NCI-H748 treated with DMSO at 0.1 percent for 48 hours (cell line): ENCODE results near the gene CHKB.

Source experiments
- DNase-seq: peaks from one replicate; lab custom pipeline; 2025; lab: John Stamatoyannopoulos, UW

The CHKB gene

DNA sequence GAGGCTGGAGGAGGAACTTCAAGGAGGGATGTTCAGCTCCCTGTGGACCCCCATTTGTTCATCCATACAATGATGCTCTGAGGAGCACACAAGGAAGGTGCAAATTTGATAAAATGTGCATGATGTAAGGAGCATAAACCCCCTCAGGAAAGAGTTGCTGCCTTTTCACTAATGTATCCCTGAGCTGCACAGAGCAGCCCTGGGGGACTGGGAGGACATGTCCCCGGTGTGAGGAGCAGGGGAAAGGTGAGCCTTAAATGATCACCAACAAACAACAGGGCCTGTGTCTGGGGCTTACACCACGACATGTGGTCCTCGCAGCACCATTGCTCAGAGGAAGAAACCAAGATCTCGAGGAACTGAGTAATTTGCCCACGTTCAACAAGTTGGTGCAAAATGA lies 14.4 kb upstream of the CHKB start:
- DNase-seq: no peak

DNA sequence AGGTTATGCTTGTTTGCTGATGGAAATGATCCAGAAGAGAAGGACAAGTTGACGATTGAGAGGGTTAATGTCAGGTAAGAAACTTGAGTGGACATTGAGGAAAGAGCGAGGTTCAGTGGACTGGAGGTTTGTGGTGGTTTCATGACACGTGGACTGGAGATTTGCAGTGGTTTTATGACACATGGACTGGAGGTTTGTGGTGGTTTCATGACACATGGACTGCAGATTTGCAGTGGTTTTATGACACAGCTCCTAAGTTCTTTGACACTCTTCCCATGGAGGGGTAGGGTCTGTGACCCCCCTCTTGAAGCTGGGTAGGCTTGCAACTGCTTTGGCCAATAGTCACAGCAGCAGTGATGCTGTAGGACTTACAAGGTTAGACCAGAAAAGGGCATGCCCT lies 12.5 kb upstream of the CHKB start:
- DNase-seq: no peak

- DNase-seq: no peak
Measured at GRCh38 chr22:50587407-50587806, 4.8 kb upstream of the CHKB start.

DNA sequence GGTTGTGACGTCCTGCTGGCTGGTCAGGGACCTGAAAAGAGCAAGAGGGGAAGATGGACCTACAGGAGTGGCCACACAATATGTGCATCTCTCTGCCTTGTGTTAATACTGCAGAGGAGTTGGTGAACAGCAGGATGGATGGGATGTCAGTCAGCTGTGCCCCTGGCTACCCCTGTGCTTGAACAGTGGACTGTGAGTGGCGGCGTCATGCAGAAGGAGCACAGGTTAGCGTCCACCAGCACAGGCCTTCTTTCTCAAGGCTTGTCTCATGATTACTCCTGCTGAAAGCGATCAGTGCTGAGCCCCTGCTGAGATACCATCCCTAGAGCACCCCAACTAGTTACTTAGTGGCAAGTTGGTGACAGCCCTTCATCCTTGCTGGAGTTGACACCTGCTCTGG lies 3.8 kb upstream of the CHKB start:
- DNase-seq: no peak

DNA sequence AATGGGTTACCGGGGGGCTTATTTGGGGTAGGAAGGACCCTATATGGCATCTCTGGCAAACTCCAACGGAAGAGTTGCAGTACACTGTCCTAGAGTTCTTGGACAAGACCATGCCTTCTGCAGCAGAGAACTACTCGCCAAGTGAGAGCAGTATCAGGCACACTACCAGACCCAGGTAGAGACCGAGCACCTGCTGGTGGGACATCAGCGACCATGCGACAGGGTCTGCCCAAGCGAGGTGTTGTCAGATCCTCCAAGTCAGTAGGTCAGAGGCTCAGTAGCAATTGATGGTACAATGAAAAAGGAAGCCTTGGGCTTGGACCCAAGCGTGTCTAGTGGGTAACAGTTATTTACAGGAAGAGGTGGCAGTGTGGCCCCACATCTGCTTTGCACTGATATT lies 3.1 kb upstream of the CHKB start:
- no peak for DNase-seq

DNA sequence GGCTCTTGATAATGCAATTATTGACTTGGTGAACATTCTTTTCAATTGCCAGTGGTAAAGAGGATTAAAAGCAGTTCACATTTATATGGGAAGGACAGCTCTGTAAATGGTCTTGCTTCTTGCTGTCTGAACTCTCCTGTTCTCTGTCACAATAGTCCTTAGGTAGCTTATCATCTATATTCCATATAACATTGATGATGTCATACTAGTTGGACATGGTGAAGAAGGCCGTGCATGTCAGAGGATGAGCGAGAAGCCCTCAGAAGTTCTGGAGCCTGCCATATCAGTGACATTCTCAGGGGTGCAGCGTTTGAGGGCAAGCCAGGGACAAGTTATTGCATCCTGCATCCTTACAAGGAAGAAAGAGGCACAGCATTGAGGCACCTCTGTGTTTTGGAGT lies 2.6 kb upstream of the CHKB start:
- no peak for DNase-seq

- no peak for DNase-seq
Measured at GRCh38 chr22:50584106-50585096, 1.8 kb upstream of the CHKB start.

- DNase-seq: peak; percentile 40
Measured at GRCh38 chr22:50583294-50583861, 729 bp upstream of the CHKB start.

DNA sequence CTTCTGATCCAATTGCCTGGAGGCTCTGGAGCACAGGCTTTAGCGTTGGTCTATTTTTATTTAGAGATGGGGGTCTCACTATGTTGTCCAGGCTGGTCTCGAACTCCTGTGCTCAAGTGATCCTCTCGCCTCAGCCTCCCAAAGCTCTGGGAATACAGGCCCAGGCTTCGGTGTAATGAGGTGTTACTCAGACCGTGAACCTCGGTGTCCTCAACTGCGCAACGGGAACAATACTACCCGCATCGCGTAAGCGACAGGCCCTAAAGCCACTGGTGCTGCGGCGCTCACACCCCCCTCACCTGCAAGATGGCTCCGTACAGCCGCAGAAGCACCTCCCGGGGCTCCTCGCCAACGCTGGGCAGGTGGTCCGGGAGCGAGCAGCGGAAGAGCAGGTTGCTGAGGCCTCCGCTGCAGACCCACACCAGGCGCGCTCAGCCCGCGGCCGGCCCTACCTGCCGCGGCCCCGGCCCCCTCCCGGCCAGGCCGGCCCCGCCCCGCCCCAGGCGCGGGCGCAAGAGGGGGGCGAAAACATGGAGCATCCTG lies 628 bp downstream of the CHKB start:
- no peak for DNase-seq

DNA sequence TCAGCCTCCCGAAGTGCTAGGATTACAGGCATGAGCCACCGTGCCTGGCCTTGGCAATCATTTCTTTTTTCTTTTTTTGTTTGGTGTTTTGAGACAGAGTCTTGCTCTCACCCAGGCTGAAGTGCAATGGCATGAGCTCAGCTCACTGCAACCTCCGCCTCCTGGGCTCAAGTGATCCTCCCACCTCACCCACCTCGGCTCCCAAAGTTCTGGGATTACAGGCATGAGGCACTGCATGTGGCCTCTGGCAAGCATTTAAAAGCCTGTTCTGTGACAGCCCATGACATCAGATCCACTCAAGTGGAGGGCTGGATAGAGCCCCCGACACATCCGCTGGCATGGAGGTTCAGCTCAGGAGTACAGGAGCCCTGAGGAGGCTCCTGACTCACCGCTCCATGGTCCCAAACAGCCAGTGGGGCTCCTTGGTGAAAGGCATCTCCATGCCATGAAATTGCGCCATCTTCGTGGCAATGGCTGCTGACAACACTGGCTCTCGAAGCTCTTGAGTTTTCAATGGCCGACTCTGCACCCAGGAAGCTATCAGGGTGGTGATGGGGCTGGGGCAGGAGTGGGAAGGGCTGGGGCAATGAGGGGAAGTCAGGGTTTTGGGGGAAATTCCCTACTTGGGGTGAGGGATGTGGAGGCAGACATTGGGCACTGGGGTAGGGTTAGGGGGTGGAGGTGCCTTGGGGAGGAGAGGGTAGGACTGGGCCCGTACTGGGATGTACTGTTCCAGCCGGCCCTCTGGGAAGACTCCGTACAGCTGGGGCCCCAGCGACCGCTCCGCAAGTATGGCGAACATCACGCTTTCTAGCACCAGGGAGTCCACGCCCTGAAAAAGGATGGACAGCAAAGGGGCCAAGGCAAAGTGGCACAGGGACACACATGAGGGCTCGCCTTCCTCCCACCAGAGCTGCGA lies 1.4 kb downstream of the CHKB start:
- no peak for DNase-seq

DNA sequence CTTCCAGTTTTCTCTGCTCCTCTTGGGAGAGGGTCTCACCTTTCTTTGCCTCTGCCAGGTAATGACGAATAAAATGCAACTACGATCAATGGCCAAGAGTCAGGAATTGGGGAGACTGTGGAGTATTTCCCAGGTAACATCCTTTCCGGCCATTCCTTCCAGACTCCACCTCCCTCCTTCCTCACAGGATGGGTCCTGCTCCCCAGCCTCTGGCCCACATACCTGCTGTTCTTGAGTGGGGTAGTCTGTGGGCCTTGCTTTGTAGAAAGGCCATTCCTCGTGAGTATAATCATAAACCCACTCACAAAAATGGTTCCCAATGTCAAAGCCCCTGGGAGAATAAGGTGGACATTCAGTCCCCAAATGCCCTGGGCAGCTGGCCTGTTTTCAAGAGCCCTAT lies 2.9 kb downstream of the CHKB start:
- DNase-seq: no peak

DNA sequence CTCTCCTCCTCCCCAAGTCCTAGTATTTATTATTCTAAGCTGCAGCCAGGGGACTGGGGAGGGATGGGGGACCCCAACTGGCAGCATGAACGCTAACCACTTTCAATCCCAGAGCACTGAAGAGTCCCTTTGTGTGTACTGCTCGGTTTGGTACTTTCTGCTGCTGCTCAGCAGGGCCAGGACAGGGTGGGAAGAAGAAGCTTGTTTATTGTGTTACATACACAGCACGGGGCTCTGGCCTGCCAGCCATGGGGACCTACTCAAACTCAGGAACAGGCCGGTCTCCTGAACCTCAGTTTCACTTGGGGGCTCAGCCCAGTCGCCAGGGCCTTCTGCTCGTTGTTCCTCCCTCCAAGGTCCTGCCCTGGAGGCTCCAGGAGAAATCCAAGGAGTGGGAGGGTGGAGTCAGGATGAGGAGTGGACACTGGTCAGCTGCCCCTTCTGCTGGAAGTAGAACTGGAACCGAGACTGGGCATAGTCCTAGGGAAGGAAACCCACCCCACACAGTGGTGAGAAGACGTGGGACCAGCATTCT lies 3.8 kb downstream of the CHKB start:
- no peak for DNase-seq

- no peak for DNase-seq
Measured at GRCh38 chr22:50577987-50578775, 4.5 kb downstream of the CHKB start, which contains the start of gene CPT1B. Gene CPT1B, minus strand, starts transcription at chr22:50578427. Its CDS starts 512 bp downstream, at chr22:50577915.

- DNase-seq: no peak
Measured at GRCh38 chr22:50577697-50577986, 5.0 kb downstream of the CHKB start.

DNA sequence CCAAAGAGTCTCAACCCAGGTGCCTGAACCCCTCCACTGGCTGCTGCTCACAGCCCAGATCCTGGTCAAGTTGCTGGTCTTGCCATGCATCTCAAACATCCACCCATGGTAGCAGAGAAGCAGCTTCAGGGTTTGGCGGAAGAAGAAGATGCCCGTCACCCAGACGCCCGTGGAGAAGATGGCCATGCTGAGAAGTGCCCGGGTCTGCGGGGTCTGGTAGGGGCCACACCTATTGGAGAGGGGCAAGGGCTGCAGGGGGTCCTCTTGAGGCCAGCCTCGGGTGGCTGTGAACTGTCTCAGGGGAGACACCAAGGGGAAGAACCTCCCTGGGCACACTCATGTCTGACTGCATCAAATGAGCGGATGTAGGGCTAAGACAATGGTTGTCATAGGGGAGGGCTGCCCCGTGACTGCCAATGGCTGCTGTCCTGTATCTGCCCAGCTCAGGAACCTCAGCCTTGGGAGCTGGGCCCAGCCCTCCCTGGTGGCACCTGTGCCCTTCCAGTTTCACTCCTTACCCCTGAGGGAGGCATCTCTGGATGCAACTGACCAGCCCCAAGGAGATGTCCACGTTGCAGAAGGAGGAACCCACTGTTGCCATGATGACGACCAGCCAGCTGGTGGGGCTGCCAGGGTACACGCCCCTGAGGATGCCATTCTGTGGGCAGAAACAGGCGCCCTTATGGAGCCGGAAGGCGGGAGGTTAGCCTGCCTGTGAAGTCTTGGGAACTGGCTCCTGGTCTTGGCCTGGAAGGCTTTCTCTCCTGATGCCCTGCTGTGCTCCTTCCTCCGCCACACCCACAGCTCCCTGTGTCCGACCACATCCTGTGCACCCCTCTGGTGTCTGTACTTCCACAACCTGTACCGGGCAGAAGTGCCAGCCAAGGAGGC lies 5.6 kb downstream of the CHKB start:
- DNase-seq: no peak

GRCh38 chr22:50576070-50576469 lies 6.6 kb downstream of the CHKB start:
- peak; percentile 34 for DNase-seq

GRCh38 chr22:50575426-50575941 lies 7.2 kb downstream of the CHKB start:
- no peak for DNase-seq

DNA sequence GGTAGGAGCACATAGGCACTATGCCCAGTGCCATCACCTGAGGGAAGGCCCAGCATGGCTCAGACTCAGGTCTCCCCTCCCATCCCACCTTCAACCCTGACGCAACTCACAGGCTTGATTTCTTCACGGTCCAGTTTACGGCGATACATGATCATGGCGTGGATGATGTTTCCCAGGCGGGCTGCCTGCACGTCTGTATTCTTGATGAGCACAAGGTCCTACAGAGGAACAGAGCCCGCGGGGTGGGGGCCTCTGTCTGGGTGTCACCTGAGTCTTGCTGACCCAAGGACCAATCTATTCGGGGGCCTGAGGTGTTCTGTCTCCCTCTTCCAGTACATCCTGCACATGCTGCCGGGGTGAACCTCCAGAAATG lies 8.3 kb downstream of the CHKB start:
- DNase-seq: no peak

DNA sequence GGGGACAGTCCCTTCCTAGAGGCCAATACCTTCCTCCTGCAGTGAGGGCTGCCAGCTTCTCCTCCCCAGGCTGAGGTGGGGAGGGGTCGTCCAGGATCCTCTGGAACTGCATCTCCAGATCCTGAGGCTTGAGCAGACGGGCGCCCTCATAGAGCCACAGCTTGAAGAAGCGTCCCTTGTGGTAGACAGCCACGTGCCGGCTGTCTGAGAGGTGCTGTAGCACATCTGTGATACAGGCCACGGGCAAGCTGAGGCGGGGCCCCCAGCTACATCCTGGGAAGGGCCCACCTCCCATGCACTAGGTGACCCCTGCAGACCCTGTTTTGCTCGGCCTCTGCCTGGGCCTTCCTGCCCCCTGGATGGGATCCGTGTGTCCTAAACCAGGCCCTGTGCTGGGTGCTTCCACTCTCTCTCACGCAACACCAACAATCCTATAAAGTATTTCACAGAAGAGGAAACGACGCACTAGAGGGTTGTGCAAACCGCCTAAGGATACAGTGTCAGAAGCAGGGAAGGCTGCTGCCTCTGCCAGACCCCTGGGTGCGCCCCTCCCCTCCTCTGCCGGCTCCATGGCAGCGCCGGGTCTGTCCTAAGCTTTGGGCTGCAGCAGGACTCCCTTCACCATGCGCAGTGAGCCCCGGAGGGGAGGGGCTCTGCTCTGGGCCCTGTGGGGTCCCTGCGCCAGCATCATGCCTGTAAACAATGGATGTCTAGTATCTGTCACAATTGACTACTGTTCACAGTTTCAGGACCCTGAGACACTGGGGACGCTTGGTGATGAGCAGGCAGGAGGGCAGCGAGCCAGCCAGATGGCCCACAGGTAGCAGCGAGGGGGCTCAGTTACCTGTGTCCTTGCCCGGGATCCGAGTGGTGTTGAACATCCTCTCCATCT lies 8.9 kb downstream of the CHKB start:
- DNase-seq: no peak
